Mesenchymal stem cell (in vitro differentiated cells and primary cell): ENCODE data around the gene FAT3.
A peak's percentile ranks its signal among the peaks of the same experiment; 100 is the strongest.

ENCODE experiments used
- DNase-seq: peaks from one replicate; pipeline ENCODE4 v3.0.0-alpha.2; 2013
- H2AFZ ChIP-seq: one replicate; pipeline ENCODE4 v1.6.1; 2013; ENCODE audit warnings: low read depth, mild to moderate bottlenecking, control low read depth, inconsistent platforms, low read length, moderate library complexity
- H2AK5ac ChIP-seq: 2 replicates; pipeline ENCODE4 v1.6.1; 2013; ENCODE audit warnings: low read length, moderate library complexity, mild to moderate bottlenecking, inconsistent platforms; ENCODE audit not compliant: severe bottlenecking
- H2BK120ac ChIP-seq: one replicate; pipeline ENCODE4 v1.6.1; 2013; ENCODE audit warnings: low read depth, mild to moderate bottlenecking, inconsistent platforms, low read length, moderate library complexity
- H2BK12ac ChIP-seq, 2 experiments: one replicate each; pipeline ENCODE4 v1.6.1; 2013; ENCODE audit warnings: inconsistent platforms in 2 of 2, low read length in 2 of 2, mild to moderate bottlenecking in 2 of 2, moderate library complexity in 2 of 2, control low read depth in 1 of 2
- H2BK15ac ChIP-seq: one replicate; pipeline ENCODE4 v1.6.1; 2013; ENCODE audit warnings: mild to moderate bottlenecking, low read depth, inconsistent platforms; ENCODE audit not compliant: poor library complexity, severe bottlenecking
- H2BK5ac ChIP-seq: 2 replicates; pipeline ENCODE4 v1.6.1; 2013; ENCODE audit warnings: low read depth, mild to moderate bottlenecking, low read length, control low read depth, inconsistent platforms; ENCODE audit not compliant: poor library complexity, severe bottlenecking
- H3K14ac ChIP-seq, 2 experiments: one replicate each; pipeline ENCODE4 v1.6.1; 2013; ENCODE audit warnings: inconsistent platforms in 2 of 2, low read length in 2 of 2, control low read depth in 1 of 2, mild to moderate bottlenecking in 1 of 2, moderate library complexity in 1 of 2
- H3K18ac ChIP-seq, 2 experiments: one replicate each; pipeline ENCODE4 v1.6.1; 2013; ENCODE audit warnings: inconsistent platforms in 2 of 2, low read length in 2 of 2, control low read depth in 1 of 2, low read depth in 1 of 2, mild to moderate bottlenecking in 1 of 2
- H3K23ac ChIP-seq, 2 experiments: one replicate each; pipeline ENCODE4 v1.6.1; 2013; ENCODE audit warnings: inconsistent platforms in 2 of 2, low read length in 2 of 2, mild to moderate bottlenecking in 2 of 2, moderate library complexity in 2 of 2, control low read depth in 1 of 2
- H3K27ac ChIP-seq: 2 replicates; pipeline ENCODE4 v1.5.1; 2013; ENCODE audit warnings: mild to moderate bottlenecking, moderate library complexity, low read length, control low read depth, inconsistent platforms; ENCODE audit not compliant: poor library complexity, severe bottlenecking
- H3K27me3 ChIP-seq, 2 experiments: 2 replicates each; pipeline versions ENCODE4 v1.6.1 to v1.7.0; 2013; ENCODE audit warnings: low read length in 2 of 2, mild to moderate bottlenecking in 2 of 2, moderate library complexity in 2 of 2, control low read depth in 1 of 2, inconsistent platforms in 1 of 2; ENCODE audit not compliant: control insufficient read depth in 1 of 2, insufficient read depth in 1 of 2
- H3K36me3 ChIP-seq, 2 experiments: 2 replicates each; pipeline versions ENCODE4 v1.6.1 to v1.7.0; 2013; ENCODE audit warnings: low read length in 2 of 2, control low read depth in 1 of 2, inconsistent platforms in 1 of 2, low read depth in 1 of 2, mild to moderate bottlenecking in 1 of 2; ENCODE audit not compliant: insufficient read depth in 2 of 2, control insufficient read depth in 1 of 2
- H3K4ac ChIP-seq, 2 experiments: one replicate each; pipeline ENCODE4 v1.6.1; 2013; ENCODE audit warnings: inconsistent platforms in 2 of 2, low read length in 2 of 2, mild to moderate bottlenecking in 2 of 2, moderate library complexity in 2 of 2, control low read depth in 1 of 2, low read depth in 1 of 2
- H3K4me1 ChIP-seq: 2 replicates; pipeline ENCODE4 v1.6.1; 2013; ENCODE audit warnings: low read depth, low read length, control low read depth; ENCODE audit not compliant: control insufficient read depth, insufficient read depth
- H3K4me2 ChIP-seq: 2 replicates; pipeline ENCODE4 v1.6.1; 2013; ENCODE audit warnings: low read length, mild to moderate bottlenecking, inconsistent platforms; ENCODE audit not compliant: poor library complexity, severe bottlenecking
- H3K4me3 ChIP-seq, 2 experiments: 2 replicates each; pipeline versions ENCODE4 v1.5.1 to v1.7.0; 2013; ENCODE audit warnings: low read length in 2 of 2, mild to moderate bottlenecking in 2 of 2, control low read depth in 1 of 2, low read depth in 1 of 2; ENCODE audit not compliant: insufficient read depth in 1 of 2
- H3K79me1 ChIP-seq: replicated peaks from 2 replicates; pipeline ENCODE4 v1.6.1; 2013; ENCODE audit warnings: mild to moderate bottlenecking, control low read depth, low read length, inconsistent platforms; ENCODE audit not compliant: poor library complexity, severe bottlenecking
- H3K9ac ChIP-seq: 2 replicates; pipeline ENCODE4 v1.7.0; 2013; ENCODE audit warnings: mild to moderate bottlenecking, low read length, moderate library complexity
- H3K9me3 ChIP-seq: 2 replicates; pipeline ENCODE4 v1.7.0; 2013; ENCODE audit warnings: mild to moderate bottlenecking, low read length; ENCODE audit not compliant: control insufficient read depth
- H4K8ac ChIP-seq: one replicate; pipeline ENCODE4 v1.6.1; 2013; ENCODE audit warnings: inconsistent platforms, mild to moderate bottlenecking, low read length, moderate library complexity
- H4K91ac ChIP-seq: one replicate; pipeline ENCODE4 v1.6.1; 2013; ENCODE audit warnings: mild to moderate bottlenecking, low read length, inconsistent platforms
- WGBS: methylation state at CpG from one replicate; pipeline ENCODE4 v1.1.7; 2013; ENCODE audit warnings: mixed read lengths; 5-methylcytosine and 5-hydroxymethylcytosine counted together

FAT3 gene

DNA sequence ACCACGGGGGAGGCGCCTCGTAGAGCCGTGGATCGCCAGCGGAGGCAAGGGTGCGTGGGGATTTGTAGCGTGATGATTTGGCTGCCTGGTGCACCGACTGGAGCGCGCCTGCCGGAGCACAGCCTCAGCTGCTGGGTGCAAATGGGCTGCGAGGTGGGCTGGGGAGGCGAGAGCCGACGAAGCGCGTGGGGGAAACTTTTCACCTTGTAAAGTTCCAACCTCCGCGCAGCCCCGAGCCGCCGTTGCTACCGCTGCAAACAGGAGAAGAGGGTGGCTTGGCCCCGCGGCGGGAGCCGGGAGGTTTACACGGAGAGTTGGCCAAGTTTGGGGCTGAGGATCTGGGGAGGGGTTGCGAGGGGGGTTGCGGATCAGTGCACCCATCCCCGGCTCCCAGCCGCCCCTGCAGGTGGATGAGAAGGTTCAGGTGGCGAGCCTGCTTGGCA, 528 bp downstream of the FAT3 start:
- WGBS: 1% methylated on average over 32 of the region's 34 CpGs
- no peak overlapping the region for H2AK5ac ChIP-seq
- H3K18ac ChIP-seq: no peak overlapping the region
- peaks cover 4% of the 10 kb centered on the region for H3K9me3 ChIP-seq
- H3K9ac ChIP-seq: peak overlapping the region; percentile 59
- no peaks in the 10 kb centered on the region for H3K79me1 ChIP-seq
- peak overlapping the region; percentile 68 to 77 for H3K4me3 ChIP-seq
- peaks cover 29% of the 10 kb centered on the region for H3K4me1 ChIP-seq
- no peak overlapping the region for H4K91ac ChIP-seq
- H3K27me3 ChIP-seq: peaks cover 53 to 83% of the 10 kb centered on the region in 2 experiments
- DNase-seq: no peak
- H2BK12ac ChIP-seq: no peak overlapping the region
- H3K14ac ChIP-seq: no peak overlapping the region
- H2BK120ac ChIP-seq: no peak overlapping the region
- H2BK15ac ChIP-seq: no peak overlapping the region
- H3K4ac ChIP-seq: no peak overlapping the region
- H3K27ac ChIP-seq: no peak overlapping the region
- no peak overlapping the region for H2BK5ac ChIP-seq
- peak overlapping the region; percentile 100 for H3K4me2 ChIP-seq
- H3K23ac ChIP-seq: peak overlapping the region in 1 of 2 experiments; percentile 91
- H3K36me3 ChIP-seq: no peaks in the 10 kb centered on the region
- no peak overlapping the region for H4K8ac ChIP-seq
- peak overlapping the region; percentile 62 for H2AFZ ChIP-seq

DNA sequence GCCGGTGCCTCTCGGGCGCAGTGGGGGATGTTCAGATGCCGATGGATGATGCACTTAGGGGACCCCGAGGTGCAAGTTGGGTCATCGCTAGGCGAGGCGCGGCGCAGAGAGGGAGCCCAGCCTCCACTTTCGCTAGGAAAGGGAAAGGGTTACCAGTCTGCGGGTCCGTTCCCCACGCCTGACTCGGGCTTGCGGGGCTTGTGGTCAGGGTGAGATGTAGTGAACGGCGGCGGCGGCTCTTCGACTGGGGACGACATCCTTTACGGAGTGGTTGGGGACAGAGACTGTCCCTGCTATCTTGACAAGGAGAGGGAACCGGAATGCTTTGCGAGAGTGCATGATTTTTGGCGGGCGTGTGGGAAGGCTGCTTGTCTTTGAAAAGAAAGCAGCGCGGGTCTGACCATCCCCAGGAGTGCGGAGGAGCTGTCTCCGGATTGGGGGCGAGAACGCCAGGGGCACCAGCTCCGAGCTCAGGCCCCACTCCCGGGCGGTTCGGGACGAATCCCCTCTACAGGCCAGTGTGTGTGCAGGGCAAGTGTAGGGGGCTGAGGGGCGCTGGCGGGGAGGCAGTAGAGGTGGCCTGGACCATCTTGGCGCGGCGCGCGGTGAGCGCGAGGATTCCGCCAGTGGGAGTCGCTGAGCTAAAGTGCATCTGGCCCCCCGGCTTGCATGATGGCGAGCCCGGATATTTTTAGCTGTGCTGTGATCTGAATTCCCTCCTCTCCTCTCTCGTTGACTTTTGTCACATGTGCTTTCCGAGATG, 1.1 kb downstream of the FAT3 start:
- Histone ChIP-seq H3K23ac (peak overlapping the region in 1 of 2 experiments; percentile 64), H3K27me3 (peaks cover 53 to 78% of the 10 kb centered on the region in 2 experiments), H2BK5ac (no peak overlapping the region), H3K4me2 (peak overlapping the region; percentile 100), H4K91ac (no peak overlapping the region), H3K27ac (no peak overlapping the region), H4K8ac (no peak overlapping the region), H2BK120ac (no peak overlapping the region), H2AK5ac (no peak overlapping the region), H3K4me3 (peak overlapping the region; percentile 68 to 77), H3K36me3 (no peaks in the 10 kb centered on the region), H3K18ac (no peak overlapping the region), H3K9ac (peak overlapping the region; percentile 59), H2AFZ (no peak overlapping the region), H3K4me1 (peaks cover 29% of the 10 kb centered on the region), H3K79me1 (no peaks in the 10 kb centered on the region), H2BK15ac (no peak overlapping the region), H3K9me3 (peaks cover under 1% of the 10 kb centered on the region), H3K14ac (peak overlapping the region in 1 of 2 experiments; percentile 7), H3K4ac (no peak overlapping the region), H2BK12ac (no peak overlapping the region)
- peak; percentile 5 for DNase-seq
- 2% methylated on average over 45 of the region's 54 CpGs for WGBS

DNA sequence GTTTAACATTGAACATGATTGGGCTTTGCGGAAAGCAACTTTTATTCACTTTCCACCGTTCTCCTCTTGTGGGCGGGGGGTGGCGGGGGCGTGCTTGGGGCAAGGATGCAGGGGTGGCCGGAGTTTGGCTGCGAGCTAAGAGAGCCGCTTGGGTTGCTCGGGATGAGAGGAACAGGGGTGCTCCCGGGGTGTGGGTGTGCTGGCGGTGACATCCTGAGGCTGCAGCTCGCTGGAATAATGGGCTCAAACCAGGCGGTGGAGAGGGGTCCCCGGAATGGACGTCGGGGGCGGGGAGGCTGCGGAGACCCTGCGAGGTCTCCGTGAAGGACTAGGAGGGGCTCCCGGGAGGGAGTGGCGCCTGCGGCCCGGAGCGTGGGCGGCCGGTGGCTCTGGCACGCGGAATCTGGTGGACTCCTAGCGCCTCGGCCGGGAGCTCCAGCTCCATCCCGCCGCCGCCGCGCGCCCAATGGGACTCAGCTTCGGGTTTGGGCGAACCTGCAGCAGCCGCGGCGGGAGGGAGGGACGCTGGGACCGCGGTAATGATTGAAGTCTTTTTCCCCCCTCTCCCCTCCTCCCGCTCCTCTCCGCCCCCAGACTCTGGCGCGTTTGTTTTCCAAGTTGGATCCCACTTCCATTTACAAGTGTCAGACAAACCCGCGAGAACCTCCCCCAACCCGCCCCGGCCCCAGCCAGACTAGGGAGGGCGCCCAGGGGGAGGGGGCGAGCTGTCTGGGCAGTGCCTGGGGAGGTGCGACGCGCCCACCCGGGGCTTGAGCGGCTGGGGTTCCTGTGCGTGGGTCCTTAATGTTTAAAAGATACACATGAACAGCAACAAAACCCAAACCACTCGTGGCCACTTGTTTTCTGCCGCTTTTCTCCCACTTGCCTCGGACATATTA, 2.0 kb downstream of the FAT3 start:
- peak overlapping the region in 1 of 2 experiments; percentile 88 for H3K23ac ChIP-seq
- no peak overlapping the region for H2AK5ac ChIP-seq
- H2AFZ ChIP-seq: no peak overlapping the region
- 1% methylated on average over 44 of the region's 65 CpGs for WGBS
- no peak overlapping the region for H4K8ac ChIP-seq
- no peak for DNase-seq
- H2BK120ac ChIP-seq: no peak overlapping the region
- H3K18ac ChIP-seq: no peak overlapping the region
- H3K9me3 ChIP-seq: no peaks in the 10 kb centered on the region
- H2BK12ac ChIP-seq: no peak overlapping the region
- H3K36me3 ChIP-seq: no peaks in the 10 kb centered on the region
- no peak overlapping the region for H3K27ac ChIP-seq
- H3K79me1 ChIP-seq: no peaks in the 10 kb centered on the region
- peak overlapping the region in 1 of 2 experiments; percentile 7 for H3K14ac ChIP-seq
- H3K9ac ChIP-seq: peak overlapping the region; percentile 59
- H3K4me1 ChIP-seq: peaks cover 29% of the 10 kb centered on the region
- no peak overlapping the region for H2BK15ac ChIP-seq
- H3K4me3 ChIP-seq: peak overlapping the region; percentile 68 to 77
- peaks cover 53 to 72% of the 10 kb centered on the region in 2 experiments for H3K27me3 ChIP-seq
- no peak overlapping the region for H4K91ac ChIP-seq
- H3K4ac ChIP-seq: no peak overlapping the region
- peak overlapping the region; percentile 100 for H3K4me2 ChIP-seq
- H2BK5ac ChIP-seq: no peak overlapping the region
